Endodermal cell (in vitro differentiated cells): ENCODE data around the gene MTG2. TPM values are rescaled to one million over a fixed set of nuclear protein-coding genes. Genes with fewer than 3 reads are reported as not detected.

Experiments
- DNase-seq: peaks from one replicate; pipeline ENCODE4 v3.0.0-alpha.2; 2017
- H3K27ac ChIP-seq: 2 replicates; pipeline ENCODE4 v1.5.1; 2013; ENCODE audit warnings: mild to moderate bottlenecking, low read depth, low read length, moderate library complexity
- H3K27me3 ChIP-seq: 2 replicates; pipeline ENCODE4 v1.6.1; 2013; ENCODE audit warnings: mild to moderate bottlenecking, low read length, moderate library complexity; ENCODE audit not compliant: insufficient read depth, control insufficient read depth, poor library complexity, severe bottlenecking
- H3K36me3 ChIP-seq: 2 replicates; pipeline ENCODE4 v1.7.0; 2013; ENCODE audit warnings: mild to moderate bottlenecking, low read length, moderate library complexity; ENCODE audit not compliant: control insufficient read depth, insufficient read depth
- H3K4me1 ChIP-seq: one replicate; pipeline ENCODE4 v1.7.0; 2013; ENCODE audit warnings: low read length; ENCODE audit not compliant: control insufficient read depth, insufficient read depth
- H3K4me3 ChIP-seq: 2 replicates; pipeline ENCODE4 v1.5.1; 2013; ENCODE audit warnings: mild to moderate bottlenecking, low read length, moderate library complexity
- H3K9ac ChIP-seq: 2 replicates; pipeline ENCODE4 v1.6.1; 2013; ENCODE audit warnings: mild to moderate bottlenecking, low read length, moderate library complexity; ENCODE audit not compliant: poor library complexity, severe bottlenecking; ENCODE audit errors: extremely low read depth
- H3K9me3 ChIP-seq: 2 replicates; pipeline ENCODE4 v1.6.1; 2013; ENCODE audit warnings: mild to moderate bottlenecking, low read length, moderate library complexity; ENCODE audit not compliant: control insufficient read depth
- H3K27ac Mint-ChIP-seq: 2 replicates; pipeline ENCODE4 v1.8.0; 2020; ENCODE audit warnings: mixed read lengths
- H3K27me3 Mint-ChIP-seq: 2 replicates; pipeline ENCODE4 v1.8.0; 2021; ENCODE audit warnings: mild to moderate bottlenecking, mixed read lengths; ENCODE audit not compliant: insufficient read depth
- H3K36me3 Mint-ChIP-seq: 2 replicates; pipeline ENCODE4 v1.8.0; 2020; ENCODE audit warnings: low read depth, mixed read lengths
- H3K4me1 Mint-ChIP-seq: 2 replicates; pipeline ENCODE4 v1.8.0; 2020; ENCODE audit warnings: mixed read lengths
- H3K4me3 Mint-ChIP-seq: 2 replicates; pipeline ENCODE4 v1.8.0; 2020; ENCODE audit warnings: mild to moderate bottlenecking, moderate library complexity, mixed read lengths
- H3K9me3 Mint-ChIP-seq: 2 replicates; pipeline ENCODE4 v1.8.0; 2020; ENCODE audit warnings: mild to moderate bottlenecking, mixed read lengths
- CTCF ChIP-seq: fragments of 200-600 bp; sonication (generic); conservative IDR thresholded peaks from 2 replicates; pipeline ENCODE4 v1.5.0; 2021; ENCODE audit warnings: antibody characterized with exemption, mild to moderate bottlenecking
- WGBS, 2 experiments: methylation state at CpG; one replicate each; pipeline versions ENCODE4 v1.1.5 to v1.1.7; 2013; ENCODE audit warnings: missing lambda C conversion rate in 2 of 2, mixed read lengths in 1 of 2; ENCODE audit not compliant: insufficient coverage in 1 of 2, insufficient read length in 1 of 2; 5-methylcytosine and 5-hydroxymethylcytosine counted together
- total RNA-seq, 2 donors: library from RNA; stranded (reverse); fragmentation: NEBNext Ultra II Directional in 1 of 2; extraction: Animal tissue kit (Norgen Biotek cat#: 25700) in 1 of 2; gene quantifications; 2 replicates in 1 of 2; 3 replicates in 1 of 2; pipeline ENCODE4 v1.2.1, GENCODE V29; 2021

The MTG2 gene
- total RNA-seq, 2 donors from 2014 or later, result 28.2 to 29.6 TPM

DNA sequence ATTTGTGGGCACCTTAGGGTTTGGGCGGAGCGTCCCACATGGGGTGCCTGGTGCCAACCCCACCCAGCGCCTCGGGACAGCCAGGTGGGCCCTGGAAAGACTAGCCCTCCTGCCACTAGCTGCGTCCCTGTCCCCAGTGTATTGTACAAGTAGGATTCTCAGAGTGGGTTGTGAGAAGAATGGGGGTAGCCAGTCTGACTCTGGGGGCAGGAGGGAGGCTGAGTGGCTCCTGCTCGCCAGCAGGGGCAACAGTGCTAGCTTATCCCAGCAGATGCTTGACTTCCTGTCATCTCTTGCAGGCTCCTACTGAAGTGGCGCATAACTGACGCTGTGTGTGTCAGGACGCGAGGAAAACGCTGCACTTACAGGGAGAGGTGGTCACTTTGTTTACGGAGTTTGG, 49.0 kb upstream of the MTG2 start:
- peak; percentile 63 for TF ChIP-seq CTCF

DNA sequence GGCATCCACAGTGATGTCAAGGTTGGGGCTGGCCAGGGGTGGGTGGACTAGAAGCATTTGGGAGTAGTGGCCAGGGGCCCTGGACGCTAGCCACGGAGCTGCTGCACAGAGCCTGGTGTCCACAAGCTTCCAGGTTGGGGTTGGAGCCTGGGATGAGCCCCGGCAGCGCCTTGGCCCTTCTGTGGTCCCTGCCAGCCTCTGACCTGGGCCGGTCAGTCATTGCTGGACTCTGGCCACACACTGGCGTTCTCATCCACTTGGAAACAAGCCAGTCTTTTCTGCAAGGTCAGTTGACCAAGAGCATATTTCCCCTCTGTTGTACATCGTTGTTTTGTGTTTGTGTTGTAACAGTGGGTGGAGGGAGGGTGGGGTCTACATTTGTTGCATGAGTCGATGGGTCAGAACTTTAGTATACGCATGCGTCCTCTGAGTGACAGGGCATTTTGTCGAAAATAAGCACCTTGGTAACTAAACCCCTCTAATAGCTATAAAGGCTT, 48.0 kb upstream of the MTG2 start:
- H3K36me3 ChIP-seq, result peaks cover 94% of the 10 kb centered on the region
- no peak overlapping the region for H3K4me3 ChIP-seq
- Mint-ChIP-seq H3K4me1 (no peaks in the 10 kb centered on the region), H3K4me3 (no peak overlapping the region), H3K27ac (no peak overlapping the region), H3K27me3 (no peaks in the 10 kb centered on the region), H3K36me3 (peaks cover 93% of the 10 kb centered on the region), H3K9me3 (no peaks in the 10 kb centered on the region)
- H3K27me3 ChIP-seq, result no peaks in the 10 kb centered on the region
- WGBS, 2 experiments, result 93 to 95% methylated on average over 8 to 11 of the region's 11 CpGs
- no peak overlapping the region for H3K27ac ChIP-seq
- H3K9me3 ChIP-seq, result no peaks in the 10 kb centered on the region
- TF ChIP-seq CTCF, result no peak
- no peak for DNase-seq
- H3K4me1 ChIP-seq, result no peaks in the 10 kb centered on the region
- no peak overlapping the region for H3K9ac ChIP-seq

More for the DNA sequence above, 49.0 kb upstream of the MTG2 start:
- H3K4me1 Mint-ChIP-seq, result no peaks in the 10 kb centered on the region
- no peaks in the 10 kb centered on the region for H3K9me3 Mint-ChIP-seq
- H3K4me1 ChIP-seq, result no peaks in the 10 kb centered on the region
- no peaks in the 10 kb centered on the region for H3K27me3 ChIP-seq
- 96 to 97% methylated on average over 12 of the region's 12 CpGs for WGBS, 2 experiments
- DNase-seq, result peak; percentile 63
- peak overlapping the region; percentile 61 for H3K27ac Mint-ChIP-seq
- peaks cover 94% of the 10 kb centered on the region for H3K36me3 ChIP-seq
- no peak overlapping the region for H3K4me3 ChIP-seq
- H3K27ac ChIP-seq, result no peak overlapping the region
- H3K9ac ChIP-seq, result no peak overlapping the region
- H3K27me3 Mint-ChIP-seq, result no peaks in the 10 kb centered on the region
- peaks cover 90% of the 10 kb centered on the region for H3K36me3 Mint-ChIP-seq
- no peaks in the 10 kb centered on the region for H3K9me3 ChIP-seq
- H3K4me3 Mint-ChIP-seq, result no peak overlapping the region

GRCh38 chr20:62135573-62136266, 47.1 kb upstream of the MTG2 start:
- no peaks in the 10 kb centered on the region for H3K27me3 ChIP-seq
- H3K9me3 ChIP-seq, result no peaks in the 10 kb centered on the region
- Mint-ChIP-seq H3K4me3 (no peak overlapping the region), H3K27ac (no peak overlapping the region), H3K9me3 (no peaks in the 10 kb centered on the region), H3K27me3 (no peaks in the 10 kb centered on the region), H3K36me3 (peaks cover 94% of the 10 kb centered on the region), H3K4me1 (peaks cover 5% of the 10 kb centered on the region)
- no peak overlapping the region for H3K9ac ChIP-seq
- TF ChIP-seq CTCF, result no peak
- peaks cover 94% of the 10 kb centered on the region for H3K36me3 ChIP-seq
- H3K4me3 ChIP-seq, result no peak overlapping the region
- no peak for DNase-seq
- no peaks in the 10 kb centered on the region for H3K4me1 ChIP-seq
- H3K27ac ChIP-seq, result no peak overlapping the region
- 90 to 95% methylated on average over 6 to 8 of the region's 8 CpGs for WGBS, 2 experiments
